Mucosa of descending colon (tissue), 3 donors: Measurements from ENCODE around the gene RBBP6. TPM values are rescaled to one million over a fixed set of nuclear protein-coding genes. Genes with fewer than 3 reads are reported as not detected.
A peak's percentile ranks its signal among the peaks of the same experiment; 100 is the strongest.

Source experiments
- ATAC-seq: fragments of 200-7000 bp; cut with Tn5 transposase; one replicate; pipeline ENCODE4 v1.9.1; 2020; ENCODE audit warnings: mild to moderate bottlenecking, moderate library complexity
- DNase-seq, 3 donors: peaks; one replicate each; pipeline ENCODE4 v3.0.0-alpha.2; 2020
- H3K36me3 ChIP-seq: fragments of 200-600 bp; one replicate; pipeline ENCODE4 v1.8.0; 2021; ENCODE audit warnings: low read depth, mild to moderate bottlenecking
- H3K4me1 ChIP-seq: fragments of 200-600 bp; one replicate; pipeline ENCODE4 v1.8.0; 2021; ENCODE audit warnings: low read depth, mild to moderate bottlenecking
- H3K4me3 ChIP-seq: fragments of 200-600 bp; one replicate; pipeline ENCODE4 v1.8.0; 2021; ENCODE audit warnings: mild to moderate bottlenecking
- H3K9me3 ChIP-seq: fragments of 200-600 bp; one replicate; pipeline ENCODE4 v1.8.0; 2021; ENCODE audit warnings: mild to moderate bottlenecking
- CTCF ChIP-seq: fragments of 200-600 bp; IDR thresholded peaks from one replicate; pipeline ENCODE4 v1.8.0; 2022; ENCODE audit warnings: antibody characterized with exemption, mild to moderate bottlenecking
- intact Hi-C, 2 donors: fragments of 100-400 bp; cut with DNase I in 1 of 2; cut with micrococcal nuclease in 1 of 2; formaldehyde crosslinking; loops; one replicate each; pipeline versions ENCODE4 v1.11.0 to v1.11.1; 2022; cut with DNase I, micrococcal nuclease
- total RNA-seq, 3 donors: library from RNA; stranded (reverse); fragmentation: NEBNext Ultra II Directional in 2 of 3; extraction: Animal tissue kit (Norgen Biotek cat#: 25700) in 2 of 3; gene quantifications; one replicate each; pipeline versions ENCODE4 v1.2.1 to v1.2.4, GENCODE V29; 2021 to 2023
- donor health status: DM: no; HTN: no; CAD: no; lungs with moderate emphysema.
- donor health status: DM: no; HTN: no; CAD: no.
- donor health status: DM: no; HTN: yes; CAD: no.

The RBBP6 gene
- total RNA-seq, 3 donors from 2014 or later: 36.3 to 61.5 (median 37.4) TPM

DNA sequence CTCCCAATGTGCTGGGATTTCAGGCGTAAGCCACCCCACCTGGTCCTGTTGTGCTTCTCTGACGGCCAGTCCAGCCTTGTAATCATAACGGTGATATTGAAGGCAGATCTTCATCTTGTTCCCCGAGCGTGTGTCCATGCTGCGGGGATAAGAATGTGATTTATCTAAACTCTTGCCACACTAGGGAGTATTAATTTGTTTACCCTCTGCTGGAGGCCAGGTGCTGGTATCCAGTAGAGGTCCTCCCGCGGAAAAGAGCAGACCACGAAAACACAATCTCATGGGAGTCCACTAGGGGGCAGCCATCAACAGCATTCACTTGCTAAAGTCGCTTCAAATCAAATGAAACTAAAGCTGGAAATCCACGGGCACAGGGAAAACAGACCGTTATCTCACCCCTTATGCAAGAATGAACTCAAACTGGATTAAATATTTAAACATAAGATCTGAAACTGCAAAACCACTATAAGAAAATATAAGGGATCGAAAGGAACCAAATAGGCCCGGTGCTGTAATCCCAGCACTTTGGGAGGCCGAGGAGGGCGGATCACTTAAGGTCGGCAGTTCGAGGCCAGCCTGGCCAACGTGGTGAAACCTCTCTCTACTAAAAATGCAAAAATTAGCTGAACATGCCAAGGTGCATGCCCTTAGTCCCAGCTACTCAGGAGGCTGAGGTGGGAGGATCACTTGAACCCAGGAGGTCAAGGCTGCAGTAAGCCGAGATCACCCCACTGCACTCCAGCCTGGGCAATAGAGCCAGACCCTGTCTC is 22.3 kb upstream of the RBBP6 start:
- no peak overlapping the region for H3K4me3 ChIP-seq
- intact Hi-C loops: no loop called here
- H3K36me3 ChIP-seq: no peaks in the 10 kb centered on the region
- no peaks in the 10 kb centered on the region for H3K4me1 ChIP-seq
- DNase-seq (peak in 2 of 3 donors; percentile 62 to 91), ATAC-seq (peak; percentile 95)
- no peaks in the 10 kb centered on the region for H3K9me3 ChIP-seq
- peak; percentile 52 for TF ChIP-seq CTCF

DNA sequence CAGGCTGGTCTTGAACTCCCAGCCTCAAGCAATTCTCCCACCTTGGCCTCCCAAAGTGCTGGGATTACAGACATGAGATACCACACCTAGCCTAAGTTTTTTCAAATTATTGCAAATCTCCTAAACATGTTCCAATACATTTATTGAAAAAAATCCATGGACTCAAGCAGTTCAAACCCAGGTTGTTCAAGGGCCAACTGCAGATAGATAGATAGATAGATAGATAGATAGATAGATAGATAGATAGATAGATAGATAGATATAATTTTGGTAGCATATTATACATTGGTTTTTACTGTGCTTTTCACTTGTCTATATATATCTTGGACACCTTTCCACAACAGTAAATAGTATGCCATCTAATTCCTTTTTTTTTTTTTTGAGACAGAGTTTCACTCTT is 20.9 kb upstream of the RBBP6 start:
- no peak for TF ChIP-seq CTCF
- no peak for ATAC-seq
- H3K4me1 ChIP-seq: no peaks in the 10 kb centered on the region
- H3K4me3 ChIP-seq: no peak overlapping the region
- no peaks in the 10 kb centered on the region for H3K9me3 ChIP-seq
- no peaks in the 10 kb centered on the region for H3K36me3 ChIP-seq
- intact Hi-C loops: no loop called here
- no peak for DNase-seq

- ATAC-seq: no peak
- Histone ChIP-seq H3K4me3 (no peak overlapping the region), H3K36me3 (no peaks in the 10 kb centered on the region), H3K9me3 (no peaks in the 10 kb centered on the region), H3K4me1 (no peaks in the 10 kb centered on the region)
- intact Hi-C loops: no loop called here
- no peak for DNase-seq
- TF ChIP-seq CTCF: no peak
These were observed 18.4 kb upstream of the RBBP6 start for GRCh38 chr16:24520983-24521382.

GRCh38 chr16:24522751-24523150 is 16.6 kb upstream of the RBBP6 start:
- intact Hi-C loops: no loop called here
- TF ChIP-seq CTCF: no peak
- ATAC-seq (no peak), DNase-seq (no peak)
- no peaks in the 10 kb centered on the region for H3K4me1 ChIP-seq
- no peaks in the 10 kb centered on the region for H3K9me3 ChIP-seq
- H3K36me3 ChIP-seq: no peaks in the 10 kb centered on the region
- no peak overlapping the region for H3K4me3 ChIP-seq

GRCh38 chr16:24523569-24523968 is 15.8 kb upstream of the RBBP6 start:
- no peak for DNase-seq
- ATAC-seq: no peak
- Histone ChIP-seq H3K4me1 (no peaks in the 10 kb centered on the region), H3K36me3 (no peaks in the 10 kb centered on the region), H3K4me3 (no peak overlapping the region), H3K9me3 (no peaks in the 10 kb centered on the region)
- intact Hi-C loops: no loop called here
- TF ChIP-seq CTCF: no peak
